ENCODE data around the gene CCDC18. TPM values are rescaled to one million over a fixed set of nuclear protein-coding genes. Genes with fewer than 3 reads are reported as not detected.

Gene CCDC18
- total RNA-seq, 2 experiments from 2014 or later: 46.5 to 59.0 TPM

DNA sequence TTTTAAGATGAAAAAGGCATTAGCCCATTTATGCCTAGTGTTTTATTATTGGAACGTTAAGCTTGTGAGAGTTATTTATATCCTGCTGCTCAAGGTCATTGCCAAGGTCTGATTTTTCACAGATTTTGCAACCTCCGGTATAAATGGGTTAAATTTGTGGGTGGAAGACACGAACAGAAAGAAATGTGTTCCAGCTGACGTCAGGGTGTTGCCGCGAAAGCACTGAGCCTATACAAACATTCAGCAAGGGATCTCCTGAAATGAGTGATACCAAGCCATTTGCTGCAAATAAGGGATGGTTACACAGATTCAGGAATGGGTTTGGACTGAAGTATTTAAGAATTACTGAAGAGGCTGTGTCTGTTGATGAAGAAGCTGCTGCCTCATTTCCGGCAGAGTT, 32.5 kb upstream of the CCDC18 start:
- H3K9me2 ChIP-seq (ENCODE audit: insufficient read depth, low read length): no peaks in the 10 kb centered on the region
- POLR2A ChIA-PET: interaction anchor here (0.6 kb wide), 1 partner anchor 35 kb away, joined by 4 read pairs; no protein-coding TSS in a partner anchor
- DNase-seq (ENCODE audit: low spot score): no peak
- no TSS peak for BruUV-seq (replicated peaks)
- peaks cover 74% of the 10 kb centered on the region for H3K36me3 ChIP-seq (ENCODE audit: insufficient read depth, low read length)
- H3K79me2 ChIP-seq (ENCODE audit: insufficient read depth, low read depth, low read length): peaks cover 7% of the 10 kb centered on the region; the same call in 1 of the 2 replicates
- H3K4me2 ChIP-seq (ENCODE audit: low read length): no peak overlapping the region
- TF ChIP-seq, protein P1, sequence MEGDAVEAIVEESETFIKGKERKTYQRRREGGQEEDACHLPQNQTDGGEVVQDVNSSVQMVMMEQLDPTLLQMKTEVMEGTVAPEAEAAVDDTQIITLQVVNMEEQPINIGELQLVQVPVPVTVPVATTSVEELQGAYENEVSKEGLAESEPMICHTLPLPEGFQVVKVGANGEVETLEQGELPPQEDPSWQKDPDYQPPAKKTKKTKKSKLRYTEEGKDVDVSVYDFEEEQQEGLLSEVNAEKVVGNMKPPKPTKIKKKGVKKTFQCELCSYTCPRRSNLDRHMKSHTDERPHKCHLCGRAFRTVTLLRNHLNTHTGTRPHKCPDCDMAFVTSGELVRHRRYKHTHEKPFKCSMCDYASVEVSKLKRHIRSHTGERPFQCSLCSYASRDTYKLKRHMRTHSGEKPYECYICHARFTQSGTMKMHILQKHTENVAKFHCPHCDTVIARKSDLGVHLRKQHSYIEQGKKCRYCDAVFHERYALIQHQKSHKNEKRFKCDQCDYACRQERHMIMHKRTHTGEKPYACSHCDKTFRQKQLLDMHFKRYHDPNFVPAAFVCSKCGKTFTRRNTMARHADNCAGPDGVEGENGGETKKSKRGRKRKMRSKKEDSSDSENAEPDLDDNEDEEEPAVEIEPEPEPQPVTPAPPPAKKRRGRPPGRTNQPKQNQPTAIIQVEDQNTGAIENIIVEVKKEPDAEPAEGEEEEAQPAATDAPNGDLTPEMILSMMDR (conservative IDR thresholded peaks at IDR 0.05; ENCODE audit: low read length): no peak
- TF ChIP-seq EZH2phosphoT487 (IDR thresholded peaks at IDR 0.05; ENCODE audit: borderline replicate concordance, low read depth, low read length): no peak
- intact Hi-C loops (cut with micrococcal nuclease; ENCODE audit: unreplicated experiment): loop anchor here (2.0 kb wide), 1 partner anchor 67 kb away; no protein-coding TSS in a partner anchor
- H3K4me3 ChIP-seq (ENCODE audit: low read depth, low read length, poor library complexity, severe bottlenecking): no peak overlapping the region
- H2AFZ ChIP-seq (ENCODE audit: low read length): no peak overlapping the region
- H3K4me1 ChIP-seq (ENCODE audit: insufficient read depth, low read length, poor library complexity, severe bottlenecking): no peaks in the 10 kb centered on the region
- CTCF ChIA-PET (ENCODE audit: unreplicated experiment): no interaction called here
- no peaks in the 10 kb centered on the region for H3K9me3 ChIP-seq (ENCODE audit: low read length)
- H4K20me1 ChIP-seq (ENCODE audit: insufficient read depth, low read length): peaks cover 9% of the 10 kb centered on the region; the same call in 1 of the 2 replicates
- H3K27ac ChIP-seq (ENCODE audit: low read depth, low read length, poor library complexity, severe bottlenecking): no peak overlapping the region

DNA sequence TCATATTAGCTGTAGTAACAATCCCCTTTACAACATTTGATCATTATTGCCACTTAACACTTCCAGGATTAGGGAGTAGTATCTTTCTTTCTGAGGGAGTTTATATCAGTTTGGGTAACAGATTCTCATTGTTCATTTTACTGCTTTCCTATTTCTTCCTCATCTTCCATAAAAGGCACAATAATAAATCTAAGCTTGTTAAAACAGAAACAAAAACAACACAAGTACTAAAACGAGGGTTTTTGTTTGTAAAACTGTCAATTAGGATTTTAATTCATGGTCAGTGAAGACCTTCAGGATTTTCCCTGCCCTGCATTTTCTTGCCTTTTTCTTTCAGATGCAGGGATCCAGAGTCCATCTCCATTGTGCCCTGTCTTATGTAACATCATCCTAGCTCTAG, 29.8 kb upstream of the CCDC18 start:
- DNase-seq (ENCODE audit: low spot score): no peak
- peaks cover 18% of the 10 kb centered on the region; the same call in 1 of the 2 replicates for H3K79me2 ChIP-seq (ENCODE audit: insufficient read depth, low read depth, low read length)
- no peaks in the 10 kb centered on the region for H3K9me3 ChIP-seq (ENCODE audit: low read length)
- CTCF ChIA-PET (ENCODE audit: unreplicated experiment): no interaction called here
- no peak overlapping the region for H3K4me3 ChIP-seq (ENCODE audit: low read depth, low read length, poor library complexity, severe bottlenecking)
- intact Hi-C loops (cut with micrococcal nuclease; ENCODE audit: unreplicated experiment): no loop called here
- peaks cover 9% of the 10 kb centered on the region; the same call in 1 of the 2 replicates for H4K20me1 ChIP-seq (ENCODE audit: insufficient read depth, low read length)
- H2AFZ ChIP-seq (ENCODE audit: low read length): no peak overlapping the region
- H3K4me1 ChIP-seq (ENCODE audit: insufficient read depth, low read length, poor library complexity, severe bottlenecking): no peaks in the 10 kb centered on the region
- no peak overlapping the region for H3K4me2 ChIP-seq (ENCODE audit: low read length)
- TF ChIP-seq EZH2phosphoT487 (IDR thresholded peaks at IDR 0.05; ENCODE audit: borderline replicate concordance, low read depth, low read length): no peak
- TF ChIP-seq, protein P1 (conservative IDR thresholded peaks at IDR 0.05; ENCODE audit: low read length): no peak
- no peak overlapping the region for H3K27ac ChIP-seq (ENCODE audit: low read depth, low read length, poor library complexity, severe bottlenecking)
- peaks cover 91% of the 10 kb centered on the region for H3K36me3 ChIP-seq (ENCODE audit: insufficient read depth, low read length)
- no peaks in the 10 kb centered on the region for H3K9me2 ChIP-seq (ENCODE audit: insufficient read depth, low read length)
- POLR2A ChIA-PET: interaction anchor here (0.7 to 3.6 kb wide), 2 partner anchors 32 to 39 kb away, joined by 3 to 10 read pairs; no protein-coding TSS in a partner anchor
- BruUV-seq (replicated peaks): no TSS peak

DNA sequence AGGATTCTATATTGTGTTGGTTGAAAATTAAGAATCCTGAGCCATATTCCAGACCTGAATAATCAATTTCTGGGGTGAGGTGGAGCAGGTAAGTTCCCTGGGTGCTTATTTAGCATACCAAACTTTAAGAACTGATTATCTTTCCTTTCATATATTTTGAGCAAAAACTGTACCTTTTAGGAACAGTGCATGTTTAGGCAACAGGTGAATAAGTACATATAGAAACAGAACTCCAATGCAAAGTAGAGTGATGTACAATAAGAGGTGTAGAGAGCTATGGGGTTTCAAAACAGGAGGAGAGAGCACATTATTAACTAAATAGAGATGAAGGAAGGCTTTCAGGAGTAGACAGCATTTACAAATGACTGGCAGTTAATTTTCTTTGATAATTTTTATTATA, 29.1 kb upstream of the CCDC18 start:
- Histone ChIP-seq H2AFZ (ENCODE audit: low read length) (no peak overlapping the region), H3K9me2 (ENCODE audit: insufficient read depth, low read length) (no peaks in the 10 kb centered on the region), H3K27ac (ENCODE audit: low read depth, low read length, poor library complexity, severe bottlenecking) (no peak overlapping the region), H3K79me2 (ENCODE audit: insufficient read depth, low read depth, low read length) (peaks cover 21% of the 10 kb centered on the region; the same call in 1 of the 2 replicates), H3K36me3 (ENCODE audit: insufficient read depth, low read length) (peaks cover 97% of the 10 kb centered on the region), H3K4me1 (ENCODE audit: insufficient read depth, low read length, poor library complexity, severe bottlenecking) (no peaks in the 10 kb centered on the region), H3K9me3 (ENCODE audit: low read length) (no peaks in the 10 kb centered on the region), H3K4me2 (ENCODE audit: low read length) (no peak overlapping the region), H3K4me3 (ENCODE audit: low read depth, low read length, poor library complexity, severe bottlenecking) (no peak overlapping the region), H4K20me1 (ENCODE audit: insufficient read depth, low read length) (peaks cover 9% of the 10 kb centered on the region; the same call in 1 of the 2 replicates)
- intact Hi-C loops (cut with micrococcal nuclease; ENCODE audit: unreplicated experiment): no loop called here
- POLR2A ChIA-PET: interaction anchor here (3.6 kb wide), 1 partner anchor 33 kb away, joined by 10 read pairs; no protein-coding TSS in a partner anchor
- TF ChIP-seq, protein P1 (conservative IDR thresholded peaks at IDR 0.05; ENCODE audit: low read length): no peak
- TF ChIP-seq EZH2phosphoT487 (IDR thresholded peaks at IDR 0.05; ENCODE audit: borderline replicate concordance, low read depth, low read length): no peak
- CTCF ChIA-PET (ENCODE audit: unreplicated experiment): no interaction called here
- DNase-seq (ENCODE audit: low spot score): no peak
- BruUV-seq (replicated peaks): no TSS peak

All from OCI-LY7 (cell line).